Glomerular endothelial cell (primary cell): ENCODE data around the gene NPS. TPM values are rescaled to one million over a fixed set of nuclear protein-coding genes. Genes with fewer than 3 reads are reported as not detected.

Experiments used
- DNase-seq: peaks from one replicate; pipeline ENCODE4 v3.0.0-alpha.2; 2011; ENCODE audit warnings: low read depth, low spot score; ENCODE audit errors: extremely low read depth
- total RNA-seq: library from RNA; depleted of rRNA; stranded (reverse); fragments of >200 nt; gene quantifications from 2 replicates; pipeline ENCODE4 v1.2.3, GENCODE V29; 2015

Gene NPS
- total RNA-seq, 1 donor from 2014 or later = not detected

DNA sequence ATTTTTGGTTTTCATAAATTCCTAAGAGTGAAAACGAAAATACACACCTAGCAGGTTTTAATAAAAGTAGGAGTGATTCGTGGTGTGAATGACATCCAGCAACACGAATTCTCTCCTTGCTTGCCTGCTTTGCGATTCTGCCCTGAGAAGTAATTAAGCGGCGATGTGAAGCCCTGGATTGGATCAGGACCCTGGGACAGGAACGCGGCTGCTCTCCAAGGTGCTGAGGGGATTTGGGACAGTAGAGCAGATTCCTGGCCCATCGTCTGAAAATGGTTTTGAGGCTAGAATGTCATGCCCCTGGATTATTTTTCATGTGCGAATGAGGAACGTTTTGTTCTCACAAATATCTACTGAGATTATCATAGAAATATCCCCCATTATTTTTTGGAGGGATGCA lies 7.8 kb downstream of the NPS start:
- no peak for DNase-seq

DNA sequence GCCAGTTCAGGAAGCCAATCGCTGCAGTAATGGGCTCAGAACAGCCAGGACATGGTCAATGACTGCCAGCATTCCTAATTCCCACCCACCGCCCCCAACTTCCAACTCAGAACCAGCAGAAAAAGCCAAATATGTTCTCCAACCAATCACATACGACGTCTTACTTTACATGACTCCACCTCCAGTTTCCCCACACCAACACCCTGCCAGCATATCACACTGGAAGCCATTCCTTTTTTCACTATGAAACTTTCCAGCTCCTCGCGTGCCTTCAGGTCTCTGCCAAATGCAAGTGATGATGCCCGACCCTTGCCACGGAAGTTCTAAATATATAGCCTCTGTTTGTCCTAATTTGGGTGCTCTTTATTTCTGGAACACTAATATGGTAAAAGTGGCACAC lies 12.5 kb downstream of the NPS start:
- DNase-seq = no peak

GRCh38 chr10:127563718-127564553 lies 14.8 kb downstream of the NPS start:
- DNase-seq = no peak

- no peak for DNase-seq
These were observed 15.5 kb downstream of the NPS start for GRCh38 chr10:127564644-127565043.

- no peak for DNase-seq
These were observed 16.5 kb downstream of the NPS start for GRCh38 chr10:127565583-127565982.

- DNase-seq = no peak
These were observed 20.1 kb downstream of the NPS start for GRCh38 chr10:127569210-127569609.

GRCh38 chr10:127570036-127570435 lies 20.9 kb downstream of the NPS start:
- DNase-seq = no peak

DNA sequence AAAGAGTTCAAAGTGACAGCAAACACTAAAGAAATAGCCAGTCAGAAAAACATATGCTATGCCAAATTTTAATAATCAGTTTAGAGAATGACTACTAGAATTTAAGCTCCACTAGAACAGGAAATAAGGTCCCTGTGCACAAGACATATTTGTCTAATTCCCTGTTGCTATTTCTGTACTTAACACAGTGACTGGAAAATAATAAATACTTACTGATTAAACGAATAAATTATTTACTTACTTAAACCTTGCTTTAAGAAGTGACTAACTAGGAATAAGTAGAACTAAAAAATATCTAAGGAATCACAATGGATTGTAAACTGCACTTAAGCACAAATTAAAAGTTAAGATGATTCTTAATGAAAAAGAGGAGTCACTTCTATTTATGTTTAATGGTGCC lies 22.3 kb downstream of the NPS start:
- DNase-seq = no peak

GRCh38 chr10:127576051-127576450 lies 26.9 kb downstream of the NPS start:
- no peak for DNase-seq

GRCh38 chr10:127576740-127577161 lies 27.6 kb downstream of the NPS start:
- DNase-seq = no peak

GRCh38 chr10:127577376-127578258 lies 28.5 kb downstream of the NPS start:
- DNase-seq = no peak

DNA sequence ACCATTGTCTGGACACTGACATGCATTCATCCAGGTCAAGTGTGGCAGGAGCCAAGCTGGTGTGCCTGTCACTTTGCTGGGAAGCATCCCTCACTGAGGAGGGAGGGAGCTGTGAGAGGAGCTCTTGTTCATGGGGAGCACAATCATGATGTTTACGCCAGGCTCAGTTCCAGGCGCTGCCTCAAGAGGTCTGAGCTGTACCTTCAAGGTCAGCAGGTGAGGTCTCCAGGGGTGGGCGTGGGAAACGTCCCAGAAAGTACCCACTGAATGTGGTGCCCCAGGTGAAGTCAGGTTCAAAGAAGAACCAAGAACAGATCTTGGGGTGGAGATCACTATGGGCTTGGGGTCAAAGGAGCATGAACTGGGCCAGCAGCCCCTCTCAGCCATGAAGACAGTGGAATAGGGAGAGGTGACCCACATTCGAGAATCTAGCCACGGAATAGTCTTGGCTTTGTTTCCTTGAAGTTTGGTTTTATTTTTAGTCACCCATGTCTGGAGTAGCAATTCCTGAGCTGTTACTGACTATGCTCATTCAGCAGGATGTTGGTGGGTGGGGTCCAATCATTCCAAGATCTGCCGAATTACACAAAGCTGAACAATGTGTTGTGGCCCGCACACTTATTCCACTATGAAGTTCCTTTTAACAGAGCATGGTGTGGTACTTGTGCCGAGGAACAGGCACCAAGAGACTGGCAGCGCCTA lies 29.3 kb downstream of the NPS start:
- no peak for DNase-seq

- no peak for DNase-seq
These were observed 29.8 kb downstream of the NPS start for GRCh38 chr10:127578961-127579305.

- no peak for DNase-seq
These were observed 30.5 kb downstream of the NPS start for GRCh38 chr10:127579640-127580039.

- DNase-seq = no peak
These were observed 31.7 kb downstream of the NPS start for GRCh38 chr10:127580822-127581221.

GRCh38 chr10:127585519-127586023 lies 36.5 kb downstream of the NPS start:
- DNase-seq = no peak

- peak; percentile 14 for DNase-seq
These were observed 38.7 kb downstream of the NPS start for GRCh38 chr10:127587668-127588365.

DNA sequence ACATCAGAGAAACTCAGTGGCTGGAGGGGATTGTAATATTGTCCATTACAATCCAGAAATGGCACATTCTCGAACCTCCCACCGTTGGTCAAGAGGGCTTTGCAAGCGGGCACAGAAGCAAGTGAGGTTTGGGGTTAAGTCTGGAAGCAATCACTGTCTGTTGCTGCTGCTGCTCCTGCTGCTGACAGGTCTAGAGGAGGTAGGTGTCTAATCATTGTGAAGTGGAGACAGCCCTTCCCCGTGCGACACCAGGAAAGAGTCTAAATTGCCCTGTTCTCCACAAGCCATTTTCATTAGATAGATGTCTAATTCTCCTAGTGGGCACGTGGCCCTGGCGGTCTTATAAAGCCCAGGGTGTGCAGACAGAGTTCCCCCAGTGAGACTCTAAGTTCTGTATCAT lies 43.5 kb downstream of the NPS start:
- no peak for DNase-seq

GRCh38 chr10:127600479-127600878 lies 51.4 kb downstream of the NPS start:
- DNase-seq = no peak
